Measurements from ENCODE around the gene CACNA1B.
"Not testable (repeated sequence)": the region's sequence is repeated elsewhere in the genome, so short reads cannot be mapped to it uniquely, and the experiment has no call there.

CACNA1B gene

DNA sequence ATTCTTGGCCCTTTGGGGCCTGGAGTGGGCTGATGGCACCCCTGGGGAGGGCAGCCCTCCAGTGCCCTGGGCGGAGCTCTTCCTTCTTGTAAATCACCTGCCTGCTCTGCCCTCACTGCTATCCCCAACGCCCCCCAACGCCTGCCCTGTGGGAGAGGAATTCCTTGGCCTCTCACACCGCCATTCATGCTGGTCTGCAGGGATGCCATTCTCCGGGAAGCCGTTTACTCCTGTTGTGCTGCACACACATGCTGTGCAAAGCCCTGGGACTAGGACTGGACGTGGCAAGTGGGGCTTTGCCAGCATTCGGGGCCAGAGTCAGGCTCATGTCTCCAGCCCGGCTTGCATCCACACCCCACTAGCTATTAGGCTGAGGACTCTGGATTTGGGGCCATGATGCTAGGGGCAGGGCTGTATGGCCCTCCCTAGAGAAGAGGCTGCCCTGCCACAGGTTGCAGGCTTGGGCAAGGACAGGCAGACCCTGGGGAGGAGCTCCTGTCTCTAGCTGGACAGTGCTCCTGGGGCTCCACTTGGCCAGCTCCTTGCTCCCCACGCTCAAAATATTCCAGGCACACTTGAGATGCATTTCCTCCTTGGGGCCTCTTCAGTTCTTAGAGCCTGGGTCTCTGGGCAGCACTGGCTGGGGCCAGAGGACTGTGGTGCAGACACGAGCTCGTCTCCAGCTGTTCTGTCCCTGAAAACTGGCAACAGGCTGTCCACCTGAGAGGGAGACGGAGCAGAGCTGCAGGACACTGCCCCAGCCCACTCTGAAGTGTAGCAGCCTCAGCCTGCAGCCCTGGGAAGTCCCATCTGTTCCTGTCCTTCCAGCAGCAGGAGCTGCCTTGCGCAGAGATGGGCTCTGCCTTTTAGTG is 226.9 kb downstream of the CACNA1B start:
- DNase-seq = no peak

DNA sequence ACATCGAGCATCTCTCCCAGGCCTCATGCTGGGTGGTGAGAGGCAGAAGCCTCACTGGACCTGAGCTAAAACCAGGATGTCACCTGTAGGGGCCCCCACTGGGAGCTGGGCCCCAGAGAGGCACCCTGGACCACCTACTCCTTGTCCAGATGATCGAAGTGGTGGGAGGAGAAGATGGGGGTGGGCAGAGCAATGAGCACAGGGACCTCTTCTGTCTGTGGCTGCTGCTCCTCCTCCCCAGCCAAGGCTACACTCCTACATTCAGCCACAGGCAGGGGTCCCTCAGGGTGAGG is 227.5 kb downstream of the CACNA1B start:
- DNase-seq = no peak

DNA sequence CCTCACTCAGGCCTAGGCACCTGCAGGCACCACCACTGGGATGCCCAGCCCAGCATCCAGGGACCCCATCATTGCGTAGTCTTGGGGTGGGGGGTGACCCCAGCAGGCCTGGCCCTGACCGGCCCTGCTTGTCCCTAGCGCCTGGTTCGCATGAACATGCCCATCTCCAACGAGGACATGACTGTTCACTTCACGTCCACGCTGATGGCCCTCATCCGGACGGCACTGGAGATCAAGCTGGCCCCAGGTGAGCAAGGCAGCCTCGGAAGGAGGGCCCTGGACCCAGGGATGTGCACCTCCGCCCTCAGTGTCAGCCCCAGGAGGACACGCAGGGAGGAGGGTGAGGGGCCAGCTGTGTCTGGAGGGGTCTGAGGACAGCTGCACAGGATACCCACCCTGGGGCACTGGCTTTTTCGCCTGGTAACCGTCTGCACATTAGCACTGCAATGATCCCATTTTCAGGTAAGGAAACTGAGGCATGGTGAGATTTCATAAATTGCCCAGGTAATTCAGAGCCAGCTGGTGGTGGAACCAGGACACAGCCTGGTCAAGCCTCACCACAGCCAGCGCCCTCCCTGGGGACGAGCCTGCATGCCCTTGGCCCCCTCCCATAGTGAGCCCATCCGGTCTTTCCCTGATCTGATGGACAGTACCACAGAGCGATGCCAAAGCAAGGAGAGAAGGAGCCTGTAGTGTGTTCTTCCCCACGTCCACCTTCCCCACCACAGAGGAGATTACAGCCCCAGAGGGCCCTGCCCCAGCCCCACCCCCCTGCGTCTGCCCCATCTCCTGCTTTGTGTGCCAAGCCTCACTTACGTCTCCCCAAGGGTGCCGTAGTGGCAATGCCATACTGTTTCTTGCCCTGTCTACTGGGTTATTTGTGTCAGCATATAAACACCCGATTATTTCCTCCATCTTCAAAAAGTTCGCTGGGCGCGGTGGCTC is 228.3 kb downstream of the CACNA1B start:
- DNase-seq = no peak

DNA sequence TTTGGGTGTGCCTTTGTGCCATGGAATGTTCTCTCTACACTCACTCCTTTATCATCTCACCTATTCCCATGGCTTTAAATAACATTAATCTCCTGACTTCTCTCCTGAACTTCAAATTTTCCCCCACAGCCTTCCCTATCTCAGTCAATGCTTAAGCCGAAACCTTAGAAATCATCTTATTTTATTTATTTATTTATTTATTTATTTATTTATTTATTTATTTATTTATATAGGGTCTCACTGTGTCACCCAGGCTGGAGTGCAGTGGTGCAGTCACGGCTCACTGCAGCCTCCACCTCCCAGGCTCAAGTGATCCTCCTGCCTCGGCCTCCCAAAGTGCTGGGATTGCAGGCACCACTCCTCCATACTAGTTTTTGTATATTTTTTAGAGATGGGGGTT is 229.5 kb downstream of the CACNA1B start:
- DNase-seq = not testable (repeated sequence)

DNA sequence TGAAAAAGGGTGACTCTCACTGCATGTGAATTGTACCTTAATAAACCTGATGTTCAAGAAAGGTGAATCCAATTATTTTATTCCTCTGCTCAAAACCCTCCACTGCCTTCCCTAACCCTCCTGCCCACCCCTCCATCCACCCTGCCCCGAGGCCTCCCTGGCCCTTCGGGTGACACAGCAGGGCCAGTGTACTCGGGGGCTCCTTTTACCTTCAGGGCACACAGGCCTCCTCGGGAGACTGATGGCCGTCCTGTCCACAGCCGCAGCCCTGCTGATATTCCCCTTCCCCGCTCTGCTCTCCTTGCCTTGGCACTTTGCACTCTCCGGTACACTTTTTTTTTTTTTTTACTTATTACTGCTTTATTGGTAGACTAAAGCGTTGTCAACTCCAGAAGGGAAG is 234.0 kb downstream of the CACNA1B start:
- DNase-seq = no peak

DNA sequence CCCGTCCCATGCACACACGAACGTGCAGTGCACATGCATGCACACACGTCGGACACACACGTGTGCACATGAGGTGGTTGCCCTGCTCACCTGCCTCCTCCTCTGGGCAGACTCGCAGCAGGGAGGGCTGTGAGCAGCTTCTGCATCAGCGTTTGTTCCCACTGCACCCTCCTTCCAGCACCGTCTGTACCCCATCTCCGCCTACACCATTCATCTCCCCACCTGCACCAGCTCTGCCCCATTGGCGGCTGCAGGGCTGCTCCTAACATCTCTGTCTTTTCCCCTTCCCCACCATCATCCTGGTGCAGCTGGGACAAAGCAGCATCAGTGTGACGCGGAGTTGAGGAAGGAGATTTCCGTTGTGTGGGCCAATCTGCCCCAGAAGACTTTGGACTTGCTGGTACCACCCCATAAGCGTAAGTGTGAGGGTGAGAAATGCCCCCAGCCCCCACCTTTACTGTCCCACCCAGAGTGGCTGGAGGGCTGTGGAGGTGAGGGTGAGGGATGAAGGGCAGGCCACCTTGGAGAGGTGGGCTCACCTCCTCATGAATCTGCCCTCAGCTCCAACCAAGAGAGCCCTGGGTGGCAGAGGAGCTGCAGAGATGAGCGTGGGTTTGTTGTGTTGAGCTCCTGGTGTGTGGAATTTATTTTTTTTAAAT is 234.6 kb downstream of the CACNA1B start:
- no peak for DNase-seq

DNA sequence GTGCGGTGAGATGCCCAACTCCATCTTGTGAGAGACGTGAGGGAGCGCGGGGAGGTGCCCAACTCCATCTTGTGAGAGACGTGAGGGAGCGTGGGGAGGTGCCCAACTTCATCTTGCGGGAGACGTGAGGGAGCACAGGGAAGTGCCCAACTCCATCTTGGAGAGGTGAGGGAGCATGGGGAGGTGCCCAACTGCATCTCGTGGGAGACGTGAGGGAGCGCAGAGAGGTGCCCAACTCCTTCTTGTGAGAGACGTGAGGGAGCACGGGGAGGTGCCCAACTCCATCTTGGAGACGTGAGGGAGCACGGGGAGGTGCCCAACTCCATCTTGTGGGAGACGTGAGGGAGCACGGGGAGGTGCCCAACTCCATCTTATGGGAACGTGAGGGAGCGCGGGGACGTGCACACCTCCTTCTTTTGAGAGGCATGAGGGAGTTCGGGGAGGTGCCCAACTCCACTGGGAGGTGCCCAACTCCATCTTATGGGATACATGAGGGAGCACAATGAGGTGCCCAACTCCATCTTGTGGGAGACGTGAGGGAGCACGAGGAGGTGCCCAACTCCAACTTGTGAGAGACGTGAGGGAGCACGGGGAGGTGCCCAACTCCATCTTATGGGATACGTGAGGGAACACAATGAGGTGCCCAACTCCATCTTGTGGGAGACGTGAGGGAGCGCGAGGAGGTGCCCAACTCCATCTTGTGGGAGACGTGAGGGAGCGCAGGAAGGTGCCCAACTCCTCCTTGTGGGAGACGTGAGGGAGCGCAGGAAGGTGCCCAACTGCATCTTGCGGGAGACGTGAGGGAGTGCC is 235.4 kb downstream of the CACNA1B start:
- no peak for DNase-seq

DNA sequence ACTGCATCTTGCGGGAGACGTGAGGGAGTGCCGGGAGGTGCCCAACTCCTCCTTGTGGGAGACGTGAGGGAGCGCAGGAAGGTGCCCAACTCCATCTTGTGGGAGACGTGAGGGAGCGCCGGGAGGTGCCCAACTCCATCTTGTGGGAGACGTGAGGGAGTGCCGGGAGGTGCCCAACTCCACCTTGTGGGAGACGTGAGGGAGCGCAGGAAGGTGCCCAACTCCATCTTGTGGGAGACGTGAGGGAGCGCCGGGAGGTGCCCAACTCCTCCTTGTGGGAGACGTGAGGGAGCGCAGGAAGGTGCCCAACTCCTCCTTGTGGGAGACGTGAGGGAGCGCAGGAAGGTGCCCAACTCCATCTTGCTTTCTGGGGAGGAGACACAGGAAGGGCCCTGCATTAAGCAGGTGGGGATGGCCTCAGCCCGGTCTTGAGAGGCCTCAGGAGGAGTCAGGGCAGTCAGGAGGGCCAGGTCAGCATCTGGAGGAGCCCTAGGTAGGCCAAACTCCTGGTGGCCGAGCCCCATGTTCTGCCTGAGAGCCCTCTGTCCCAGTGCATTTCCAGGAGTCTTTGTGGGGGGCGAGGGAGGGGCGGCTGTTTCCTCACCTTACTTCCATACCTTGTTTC is 236.2 kb downstream of the CACNA1B start:
- DNase-seq = not testable (repeated sequence)

DNA sequence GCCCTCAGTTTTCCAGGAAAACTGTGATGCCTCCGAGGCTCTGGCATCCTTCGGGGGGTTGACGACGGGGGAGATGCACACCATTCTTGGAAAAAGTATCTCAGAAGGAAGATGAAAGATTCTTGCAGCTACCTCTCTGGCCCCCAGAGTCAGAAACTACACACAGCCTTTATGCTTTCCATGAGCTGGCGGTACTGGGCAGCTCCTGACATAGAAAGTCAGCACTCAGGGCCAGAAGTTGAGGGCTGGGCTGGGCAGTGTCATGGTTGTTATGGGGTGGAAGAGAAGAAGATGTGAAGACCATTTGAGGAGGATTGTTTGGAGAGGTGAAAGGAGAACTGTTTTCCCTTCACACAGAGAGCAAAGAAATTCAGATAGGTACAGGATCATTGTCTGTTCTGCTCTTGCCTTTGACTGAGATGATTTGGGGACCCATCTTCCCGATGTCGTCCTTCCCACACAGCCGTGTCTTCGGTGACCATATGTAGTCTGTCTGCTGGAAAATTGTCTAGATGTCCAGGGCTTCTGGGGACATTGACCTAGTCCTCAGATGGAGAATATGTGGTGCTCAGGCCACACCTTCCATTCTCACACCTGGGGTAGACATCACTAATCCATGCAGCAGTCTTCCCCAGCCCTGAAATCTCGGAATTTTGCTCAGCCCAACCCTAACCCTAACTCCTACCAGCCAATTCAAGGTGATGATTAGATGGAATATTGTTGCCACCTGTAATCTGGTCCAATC is 237.1 kb downstream of the CACNA1B start:
- no peak for DNase-seq

DNA sequence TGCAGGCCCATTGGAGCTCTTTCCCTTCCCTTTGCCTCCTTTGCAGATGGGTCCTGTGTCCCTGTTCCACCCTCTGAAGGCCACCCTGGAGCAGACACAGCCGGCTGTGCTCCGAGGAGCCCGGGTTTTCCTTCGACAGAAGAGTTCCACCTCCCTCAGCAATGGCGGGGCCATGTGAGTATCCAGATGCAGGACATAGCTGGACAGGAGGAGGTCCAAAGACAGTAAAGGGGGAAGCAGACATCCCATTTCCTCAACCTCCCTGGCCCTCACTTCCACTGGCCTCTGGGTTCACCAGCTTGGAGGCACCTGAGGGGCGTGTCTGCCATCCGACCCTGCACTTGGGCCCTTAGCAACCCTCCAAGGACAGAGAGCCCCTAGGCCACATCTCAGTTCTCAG is 237.9 kb downstream of the CACNA1B start:
- no peak for DNase-seq

DNA sequence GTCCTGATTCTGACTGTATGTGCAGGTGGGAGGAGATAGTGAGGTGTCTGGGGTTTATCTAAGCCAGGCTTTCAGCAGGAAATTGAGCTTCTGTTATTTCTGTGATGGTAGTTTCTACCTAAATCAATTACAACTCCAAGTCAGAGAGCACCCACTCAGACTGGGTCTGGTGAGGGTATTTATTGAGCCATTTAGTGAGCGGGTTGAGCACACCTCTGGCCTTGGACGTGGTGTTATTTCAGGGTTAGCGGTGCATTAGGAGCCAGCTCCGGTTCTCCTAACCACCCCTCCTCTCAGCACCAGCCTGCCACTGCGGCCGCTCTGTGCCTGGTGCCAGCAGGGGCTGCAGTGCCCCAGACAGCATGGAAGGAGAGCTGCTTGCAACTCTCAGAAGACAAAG is 238.9 kb downstream of the CACNA1B start:
- DNase-seq = no peak

DNA sequence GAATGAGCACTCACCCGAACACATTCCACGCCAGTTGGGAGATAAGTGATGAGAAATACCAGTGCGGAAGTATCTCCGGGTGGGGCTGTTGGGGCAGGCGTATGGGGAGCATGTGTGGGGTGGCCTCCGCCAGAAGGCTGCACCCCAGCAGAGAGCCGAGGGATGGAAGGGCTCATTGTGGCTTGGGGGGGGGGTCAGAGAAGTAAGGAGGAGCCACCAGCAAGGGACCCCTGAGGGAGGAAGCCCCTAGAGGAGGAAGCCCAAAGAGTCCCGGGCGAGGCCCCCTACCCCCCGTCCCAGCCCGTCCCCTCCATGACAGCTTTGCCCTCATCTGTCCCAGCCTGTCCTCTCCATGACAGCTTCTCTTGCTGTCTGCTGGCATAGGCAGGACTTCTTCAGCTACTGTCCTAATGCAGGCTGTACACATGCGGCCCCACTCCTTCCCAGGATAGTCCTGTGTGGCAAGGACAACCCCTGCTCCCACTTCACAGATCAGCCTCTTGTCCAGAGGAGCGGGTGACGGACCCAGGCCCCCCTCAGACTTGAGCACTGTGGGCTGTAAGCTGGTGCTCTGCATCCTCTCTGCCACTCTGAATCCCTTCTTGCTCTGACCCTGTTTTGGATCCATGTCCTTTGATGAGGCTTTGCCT is 239.6 kb downstream of the CACNA1B start:
- DNase-seq = no peak

DNA sequence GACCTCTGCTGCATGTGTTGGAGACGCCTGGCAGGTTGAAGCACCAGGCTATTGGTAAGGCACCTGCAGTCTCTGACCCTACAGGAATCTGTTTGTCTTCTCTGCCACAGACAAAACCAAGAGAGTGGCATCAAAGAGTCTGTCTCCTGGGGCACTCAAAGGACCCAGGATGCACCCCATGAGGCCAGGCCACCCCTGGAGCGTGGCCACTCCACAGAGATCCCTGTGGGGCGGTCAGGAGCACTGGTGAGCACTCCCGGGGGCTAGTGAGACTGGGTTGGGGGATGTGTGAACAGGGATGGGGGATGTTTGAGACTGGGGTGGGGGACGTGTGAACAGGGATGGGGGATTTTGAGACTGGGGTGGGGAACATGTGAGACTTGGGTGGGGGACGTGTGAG is 240.3 kb downstream of the CACNA1B start:
- no peak for DNase-seq

DNA sequence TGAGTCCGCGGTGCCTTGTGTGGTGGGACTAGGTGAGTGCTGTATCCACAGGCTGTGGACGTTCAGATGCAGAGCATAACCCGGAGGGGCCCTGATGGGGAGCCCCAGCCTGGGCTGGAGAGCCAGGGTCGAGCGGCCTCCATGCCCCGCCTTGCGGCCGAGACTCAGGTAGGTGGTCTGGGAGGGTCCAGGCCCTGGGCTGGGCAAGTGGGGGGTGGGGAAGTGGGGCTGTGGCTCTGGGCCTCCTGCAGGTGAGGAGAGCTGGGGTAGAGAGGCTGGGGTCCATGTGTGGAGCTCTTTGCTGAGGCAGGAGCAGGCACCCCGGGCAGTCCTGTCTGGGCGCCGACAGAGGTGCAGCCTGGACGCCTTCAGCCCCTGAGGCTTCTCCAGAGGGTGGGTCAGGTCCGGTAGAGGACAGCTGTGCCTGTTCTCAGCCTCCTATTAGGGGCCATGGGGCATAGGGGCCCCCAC is 241.1 kb downstream of the CACNA1B start:
- no peak for DNase-seq

DNA sequence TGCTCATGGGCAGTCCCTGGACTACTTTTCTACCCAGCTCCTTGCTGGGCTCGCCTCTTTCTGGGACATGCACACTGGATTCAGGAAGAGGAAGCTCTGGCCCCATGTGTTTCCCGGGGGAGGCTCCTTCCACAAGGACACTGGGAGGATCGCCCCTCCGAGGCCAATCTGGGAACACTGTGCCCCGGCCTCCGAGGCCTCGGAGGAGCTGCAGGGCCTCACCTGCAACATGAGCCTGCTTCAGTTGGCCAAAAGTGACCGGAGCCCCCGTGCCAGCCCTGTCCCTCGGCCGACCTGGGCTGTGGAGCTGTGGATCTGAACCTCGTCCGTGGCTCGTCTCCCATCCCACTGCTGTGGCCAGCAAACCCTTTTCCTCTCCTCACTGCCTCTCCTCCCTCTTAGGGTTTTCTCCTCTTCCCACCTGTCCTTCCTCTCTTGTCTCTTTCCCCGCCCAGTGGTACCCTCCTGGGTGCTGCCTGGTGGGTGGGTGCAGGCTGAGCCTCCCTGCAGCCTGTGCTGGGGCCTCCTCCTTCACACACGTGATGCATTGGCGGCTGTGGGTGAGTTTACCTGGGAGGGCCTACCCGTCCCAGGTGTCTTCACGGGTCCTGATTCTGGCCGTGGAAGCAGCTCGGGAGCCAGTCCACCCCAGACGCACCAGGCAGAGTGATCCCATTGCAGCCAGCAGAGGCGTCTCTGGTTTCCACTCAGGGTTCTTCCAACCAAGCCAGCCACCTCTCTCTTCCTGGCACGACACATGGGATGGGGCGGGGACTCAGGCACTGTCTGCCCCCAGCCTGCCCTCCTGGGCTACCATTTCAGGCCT is 241.8 kb downstream of the CACNA1B start:
- no peak for DNase-seq

DNA sequence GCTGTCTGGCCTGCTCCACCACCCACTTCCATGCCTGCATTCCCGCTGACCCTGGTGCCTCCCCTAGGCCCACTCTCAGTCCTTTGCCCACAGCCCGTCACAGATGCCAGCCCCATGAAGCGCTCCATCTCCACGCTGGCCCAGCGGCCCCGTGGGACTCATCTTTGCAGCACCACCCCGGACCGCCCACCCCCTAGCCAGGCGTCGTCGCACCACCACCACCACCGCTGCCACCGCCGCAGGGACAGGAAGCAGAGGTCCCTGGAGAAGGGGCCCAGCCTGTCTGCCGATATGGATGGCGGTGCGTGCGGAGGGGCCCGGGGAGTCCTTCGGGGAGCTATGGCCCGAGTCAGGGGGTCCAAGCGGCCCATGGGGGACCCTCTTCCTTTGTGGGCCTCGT is 242.5 kb downstream of the CACNA1B start:
- no peak for DNase-seq

DNA sequence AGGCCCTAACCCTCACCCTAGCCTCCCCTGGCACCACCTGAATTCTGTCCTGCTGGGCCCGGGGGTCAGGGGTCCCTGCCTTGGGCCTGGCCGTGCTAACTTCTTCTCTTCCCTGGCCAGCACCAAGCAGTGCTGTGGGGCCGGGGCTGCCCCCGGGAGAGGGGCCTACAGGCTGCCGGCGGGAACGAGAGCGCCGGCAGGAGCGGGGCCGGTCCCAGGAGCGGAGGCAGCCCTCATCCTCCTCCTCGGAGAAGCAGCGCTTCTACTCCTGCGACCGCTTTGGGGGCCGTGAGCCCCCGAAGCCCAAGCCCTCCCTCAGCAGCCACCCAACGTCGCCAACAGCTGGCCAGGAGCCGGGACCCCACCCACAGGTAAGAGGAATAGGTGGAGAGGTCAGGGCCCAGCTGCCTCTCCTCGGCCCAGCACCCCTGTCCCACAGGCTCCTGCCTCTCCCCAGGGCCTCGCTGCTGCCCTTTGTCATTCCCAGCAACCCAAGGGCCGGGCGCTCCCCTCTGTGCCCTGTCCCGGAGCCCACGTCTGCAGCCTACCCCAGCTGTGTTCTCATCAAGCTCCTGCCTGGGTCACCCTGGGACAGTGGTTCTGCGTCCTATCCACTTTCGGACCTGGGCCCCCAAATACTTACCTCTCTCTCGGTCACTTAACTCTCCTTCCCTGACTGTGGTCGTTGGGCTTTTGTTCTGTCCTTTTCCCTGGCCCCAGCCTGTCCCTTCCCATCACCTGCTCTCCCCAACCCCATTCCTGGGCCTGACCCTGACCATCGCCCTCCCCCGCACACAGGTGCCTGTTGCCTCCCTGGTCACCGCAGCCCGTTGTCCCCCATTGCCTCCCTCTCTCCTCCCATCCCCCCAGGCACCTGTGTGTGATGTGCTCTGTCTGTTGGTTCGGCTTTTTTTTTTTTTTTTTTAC is 243.2 kb downstream of the CACNA1B start:
- DNase-seq = no peak

DNA sequence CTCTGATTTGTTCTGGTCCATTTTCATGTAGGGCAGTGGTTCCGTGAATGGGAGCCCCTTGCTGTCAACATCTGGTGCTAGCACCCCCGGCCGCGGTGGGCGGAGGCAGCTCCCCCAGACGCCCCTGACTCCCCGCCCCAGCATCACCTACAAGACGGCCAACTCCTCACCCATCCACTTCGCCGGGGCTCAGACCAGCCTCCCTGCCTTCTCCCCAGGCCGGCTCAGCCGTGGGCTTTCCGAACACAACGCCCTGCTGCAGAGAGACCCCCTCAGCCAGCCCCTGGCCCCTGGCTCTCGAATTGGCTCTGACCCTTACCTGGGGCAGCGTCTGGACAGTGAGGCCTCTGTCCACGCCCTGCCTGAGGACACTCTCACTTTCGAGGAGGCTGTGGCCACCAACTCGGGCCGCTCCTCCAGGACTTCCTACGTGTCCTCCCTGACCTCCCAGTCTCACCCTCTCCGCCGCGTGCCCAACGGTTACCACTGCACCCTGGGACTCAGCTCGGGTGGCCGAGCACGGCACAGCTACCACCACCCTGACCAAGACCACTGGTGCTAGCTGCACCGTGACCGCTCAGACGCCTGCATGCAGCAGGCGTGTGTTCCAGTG is 244.0 kb downstream of the CACNA1B start:
- DNase-seq = no peak
